GM18502 (cell line): ENCODE measurements around the gene RPS27.
"Not testable (repeated sequence)": the region's sequence is repeated elsewhere in the genome, so short reads cannot be mapped to it uniquely, and the experiment has no call there.

ENCODE experiments used
- ATAC-seq: cut with Tn5 transposase; IDR thresholded peaks from one replicate; pipeline ENCODE4 v1.9.1; 2021; ENCODE audit warnings: mild to moderate bottlenecking; ENCODE audit not compliant: unreplicated experiment, poor library complexity

The RPS27 gene

GRCh38 chr1:153984123-153984894 is 6.3 kb upstream of the RPS27 start:
- ATAC-seq: no peak

GRCh38 chr1:153985341-153985912 is 5.1 kb upstream of the RPS27 start:
- ATAC-seq: no peak

- no peak for ATAC-seq
Measured at GRCh38 chr1:153985941-153986761, 4.4 kb upstream of the RPS27 start, which contains the start of gene RAB13. Gene RAB13, minus strand, starts transcription at chr1:153986339. Its CDS starts 103 bp downstream, at chr1:153986236.

- no peak for ATAC-seq
Measured at GRCh38 chr1:153987621-153988020, 2.9 kb upstream of the RPS27 start.

GRCh38 chr1:153991151-153991630 is 629 bp downstream of the RPS27 start:
- no peak for ATAC-seq

GRCh38 chr1:153991806-153992205 is 1.2 kb downstream of the RPS27 start:
- no peak for ATAC-seq

GRCh38 chr1:153995202-153995601 is 4.6 kb downstream of the RPS27 start:
- ATAC-seq: no peak

- no peak for ATAC-seq
Measured at GRCh38 chr1:153995640-153996039, 5.1 kb downstream of the RPS27 start.

- ATAC-seq: not testable (repeated sequence)
Measured at GRCh38 chr1:153996882-153997281, 6.3 kb downstream of the RPS27 start.

- ATAC-seq: no peak
Measured at GRCh38 chr1:154000420-154000819, 9.9 kb downstream of the RPS27 start.

GRCh38 chr1:154006136-154006535 is 15.6 kb downstream of the RPS27 start:
- no peak for ATAC-seq

- no peak for ATAC-seq
Measured at GRCh38 chr1:154012129-154012528, 21.6 kb downstream of the RPS27 start.

- not testable (repeated sequence) for ATAC-seq
Measured at GRCh38 chr1:154012543-154012942, 22.0 kb downstream of the RPS27 start.

GRCh38 chr1:154014154-154014907 is 23.8 kb downstream of the RPS27 start:
- no peak for ATAC-seq

- ATAC-seq: no peak
Measured at GRCh38 chr1:154019269-154019668, 28.7 kb downstream of the RPS27 start.

GRCh38 chr1:154019940-154020339 is 29.4 kb downstream of the RPS27 start:
- ATAC-seq: no peak

- not testable (repeated sequence) for ATAC-seq
Measured at GRCh38 chr1:154033697-154034096, 43.1 kb downstream of the RPS27 start.
